ENCODE results near the gene CERS1. TPM values are rescaled to one million over a fixed set of nuclear protein-coding genes. Genes with fewer than 3 reads are reported as not detected.

The CERS1 gene
- total RNA-seq, 1 donor from 2014 or later: 5.6 TPM

GRCh38 chr19:18871543-18871942 lies 24.4 kb downstream of the CERS1 start:
- DNase-seq (ENCODE audit: low read depth in 2 of 2): no peak

GRCh38 chr19:18870531-18871172 lies 25.3 kb downstream of the CERS1 start:
- DNase-seq (ENCODE audit: low read depth in 2 of 2): no peak

GRCh38 chr19:18869781-18870530 lies 26.0 kb downstream of the CERS1 start:
- no peak for DNase-seq (ENCODE audit: low read depth in 2 of 2)

- DNase-seq (ENCODE audit: low read depth in 2 of 2): peak; percentile 34 to 59
These were observed 26.8 kb downstream of the CERS1 start for GRCh38 chr19:18869023-18869618.

- peak in 1 of 2 donors; percentile 50 for DNase-seq (ENCODE audit: low read depth in 2 of 2)
These were observed 27.5 kb downstream of the CERS1 start for GRCh38 chr19:18868380-18869022.

- no peak for DNase-seq (ENCODE audit: low read depth in 2 of 2)
These were observed 28.2 kb downstream of the CERS1 start for GRCh38 chr19:18867751-18868150.

GRCh38 chr19:18867199-18867598 lies 28.8 kb downstream of the CERS1 start:
- no peak for DNase-seq (ENCODE audit: low read depth in 2 of 2)

- DNase-seq (ENCODE audit: low read depth in 2 of 2): no peak
These were observed 29.2 kb downstream of the CERS1 start for GRCh38 chr19:18866800-18867123.

- DNase-seq (ENCODE audit: low read depth in 2 of 2): peak; percentile 70 to 80
These were observed 29.8 kb downstream of the CERS1 start for GRCh38 chr19:18865973-18866799.

- no peak for DNase-seq (ENCODE audit: low read depth in 2 of 2)
These were observed 30.6 kb downstream of the CERS1 start for GRCh38 chr19:18865106-18865972.

- no peak for DNase-seq (ENCODE audit: low read depth in 2 of 2)
These were observed 32.1 kb downstream of the CERS1 start for GRCh38 chr19:18863843-18864362.

GRCh38 chr19:18862976-18863842 lies 32.7 kb downstream of the CERS1 start:
- DNase-seq (ENCODE audit: low read depth in 2 of 2): no peak

GRCh38 chr19:18861917-18862316 lies 34.0 kb downstream of the CERS1 start:
- no peak for DNase-seq (ENCODE audit: low read depth in 2 of 2)

- no peak for DNase-seq (ENCODE audit: low read depth in 2 of 2)
These were observed 34.7 kb downstream of the CERS1 start for GRCh38 chr19:18861235-18861634.

GRCh38 chr19:18860725-18861124 lies 35.2 kb downstream of the CERS1 start:
- DNase-seq (ENCODE audit: low read depth in 2 of 2): no peak

- no peak for DNase-seq (ENCODE audit: low read depth in 2 of 2)
These were observed 35.7 kb downstream of the CERS1 start for GRCh38 chr19:18860302-18860700.

GRCh38 chr19:18859676-18860301 lies 36.2 kb downstream of the CERS1 start:
- DNase-seq (ENCODE audit: low read depth in 2 of 2): peak; percentile 38 to 83

GRCh38 chr19:18858906-18859646 lies 36.9 kb downstream of the CERS1 start:
- DNase-seq (ENCODE audit: low read depth in 2 of 2): peak in 1 of 2 donors; percentile 71
